Measurements from ENCODE around the gene KCNAB2.
A peak's percentile ranks its signal among the peaks of the same experiment; 100 is the strongest.

Gene KCNAB2

DNA sequence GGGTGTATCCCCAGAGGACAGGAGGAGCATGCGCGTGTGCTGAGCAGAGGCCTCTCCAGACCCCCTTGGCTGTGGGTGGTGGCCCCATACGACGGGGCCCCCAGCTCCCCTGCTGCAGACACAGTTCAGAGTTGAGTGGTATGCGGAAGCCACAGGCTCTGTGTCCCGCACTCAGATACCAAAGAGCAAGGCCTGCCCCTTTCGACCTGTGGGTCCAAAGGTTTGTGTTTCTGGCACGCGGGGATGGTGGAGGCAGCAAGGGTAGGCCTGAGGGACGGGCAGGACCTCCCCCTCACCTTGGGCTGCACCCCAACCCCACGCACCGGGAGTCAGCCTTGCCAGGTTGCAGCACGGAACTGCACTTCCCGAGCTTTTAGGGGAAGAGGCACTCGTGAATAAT is at the start of gene KCNAB2:
TSS of gene KCNAB2 (plus strand) at position 328 of the 400 bp plus-strand sequence. CDS start 5,649 bp downstream, outside the sequence.
- no peak for DNase-seq

GRCh38 chr1:5996641-5997270 is 48.9 kb upstream of the KCNAB2 start:
- no peak for DNase-seq

DNA sequence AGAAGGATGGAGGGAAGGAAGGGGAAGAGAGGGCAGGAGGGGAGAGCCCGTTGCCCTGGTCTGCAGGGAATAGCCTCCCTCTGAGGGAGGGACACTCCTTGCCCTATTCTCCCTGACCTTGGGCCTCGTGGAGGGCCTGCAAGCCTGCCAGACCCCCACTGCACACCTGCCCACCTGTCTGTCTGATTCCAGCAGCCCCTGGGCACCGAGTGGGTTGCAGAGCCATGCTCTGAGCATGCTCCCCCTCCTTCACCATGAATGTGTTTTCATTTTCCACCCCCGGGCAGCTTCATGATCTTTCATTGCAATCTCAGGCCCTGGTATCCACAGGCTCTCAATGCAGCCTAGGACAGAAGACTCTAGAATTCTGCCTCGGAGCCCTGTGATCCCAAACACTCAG is 48.4 kb upstream of the KCNAB2 start:
- DNase-seq, result no peak

DNA sequence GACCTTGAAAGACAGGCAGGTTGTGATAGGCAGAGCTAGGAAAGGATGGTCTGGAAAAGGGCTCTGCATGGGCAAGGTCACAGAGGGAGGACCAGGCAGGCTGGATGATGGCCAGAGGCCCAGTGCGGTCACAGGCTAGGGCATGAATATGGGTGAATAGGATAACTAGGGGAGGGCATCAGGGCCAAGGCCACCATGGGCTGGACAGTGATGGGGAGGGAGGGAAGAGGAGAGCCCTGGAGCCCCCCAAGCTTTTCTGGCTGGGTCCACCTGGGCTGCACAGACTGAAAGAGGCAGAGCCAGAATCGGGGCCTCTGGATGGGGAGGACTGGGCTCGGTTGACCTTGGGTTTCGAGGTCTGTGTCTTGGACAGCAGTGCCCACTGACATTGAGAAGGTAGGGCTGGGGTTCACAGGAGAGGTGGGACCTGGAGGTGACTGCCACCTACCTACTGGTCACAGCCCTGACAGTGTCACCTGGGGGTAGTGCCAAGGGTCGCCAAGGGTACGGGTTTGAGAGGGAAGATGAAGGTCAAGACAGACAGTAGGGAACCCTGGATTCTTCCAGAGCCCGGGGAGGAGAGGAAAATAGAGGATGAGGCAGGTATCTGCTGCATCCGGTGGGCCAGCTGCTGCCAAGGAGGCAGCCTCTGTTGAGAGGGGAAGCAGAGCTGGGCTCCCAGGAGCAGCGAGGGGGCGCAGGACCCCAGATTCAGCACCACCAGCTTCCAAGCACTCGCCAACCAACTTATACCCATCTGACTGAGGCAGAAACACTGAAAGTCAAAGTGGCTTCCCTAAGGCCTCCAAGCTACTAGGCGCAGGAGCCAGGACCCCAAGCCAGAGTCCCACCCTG is 47.4 kb upstream of the KCNAB2 start:
- no peak for DNase-seq

GRCh38 chr1:5998906-5999301 is 46.8 kb upstream of the KCNAB2 start:
- DNase-seq, result no peak

GRCh38 chr1:5999711-6000443 is 45.8 kb upstream of the KCNAB2 start:
- DNase-seq, result no peak

DNA sequence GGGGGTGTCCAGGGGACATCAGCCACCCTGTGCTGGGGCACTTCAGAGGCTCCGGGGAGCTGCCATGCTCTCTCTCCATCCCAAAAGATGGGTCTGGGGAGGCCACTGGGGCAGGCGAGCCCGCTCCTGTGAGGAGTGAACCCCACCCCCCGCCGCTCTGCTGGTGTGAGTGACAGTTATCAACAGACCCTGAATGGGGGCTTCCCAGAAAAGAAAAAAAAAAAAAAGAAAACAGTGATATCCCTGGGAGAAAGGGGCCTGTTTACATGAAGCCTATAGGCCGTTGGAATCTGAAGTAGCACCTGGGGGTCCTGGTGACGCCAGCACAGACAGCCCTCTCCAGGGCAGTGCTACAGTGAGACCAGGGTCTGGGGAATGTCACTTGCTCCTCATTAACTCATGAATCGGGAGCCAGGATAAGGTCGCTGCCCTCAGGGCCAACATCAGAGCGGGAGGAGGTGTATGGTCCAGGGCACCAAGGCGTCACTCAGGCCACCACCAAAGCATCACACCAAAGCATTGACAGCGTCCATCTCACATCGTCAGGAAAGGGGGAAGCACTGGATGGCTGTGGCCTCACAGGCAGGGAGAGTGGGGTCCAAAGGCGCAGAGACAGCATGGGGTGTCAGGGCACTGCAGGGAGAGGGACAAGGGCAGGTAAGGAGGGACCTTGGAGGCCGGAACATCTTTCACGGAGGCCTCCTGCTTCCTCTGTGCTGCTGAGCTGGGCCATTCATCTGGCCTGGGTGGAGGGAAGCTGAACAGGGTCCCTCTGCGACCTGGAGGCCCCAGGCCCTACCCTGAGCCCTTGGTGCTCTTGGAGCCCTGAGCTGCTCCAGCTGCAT is 45.0 kb upstream of the KCNAB2 start:
- no peak for DNase-seq

GRCh38 chr1:6001992-6002576 is 43.6 kb upstream of the KCNAB2 start:
- DNase-seq, result no peak

DNA sequence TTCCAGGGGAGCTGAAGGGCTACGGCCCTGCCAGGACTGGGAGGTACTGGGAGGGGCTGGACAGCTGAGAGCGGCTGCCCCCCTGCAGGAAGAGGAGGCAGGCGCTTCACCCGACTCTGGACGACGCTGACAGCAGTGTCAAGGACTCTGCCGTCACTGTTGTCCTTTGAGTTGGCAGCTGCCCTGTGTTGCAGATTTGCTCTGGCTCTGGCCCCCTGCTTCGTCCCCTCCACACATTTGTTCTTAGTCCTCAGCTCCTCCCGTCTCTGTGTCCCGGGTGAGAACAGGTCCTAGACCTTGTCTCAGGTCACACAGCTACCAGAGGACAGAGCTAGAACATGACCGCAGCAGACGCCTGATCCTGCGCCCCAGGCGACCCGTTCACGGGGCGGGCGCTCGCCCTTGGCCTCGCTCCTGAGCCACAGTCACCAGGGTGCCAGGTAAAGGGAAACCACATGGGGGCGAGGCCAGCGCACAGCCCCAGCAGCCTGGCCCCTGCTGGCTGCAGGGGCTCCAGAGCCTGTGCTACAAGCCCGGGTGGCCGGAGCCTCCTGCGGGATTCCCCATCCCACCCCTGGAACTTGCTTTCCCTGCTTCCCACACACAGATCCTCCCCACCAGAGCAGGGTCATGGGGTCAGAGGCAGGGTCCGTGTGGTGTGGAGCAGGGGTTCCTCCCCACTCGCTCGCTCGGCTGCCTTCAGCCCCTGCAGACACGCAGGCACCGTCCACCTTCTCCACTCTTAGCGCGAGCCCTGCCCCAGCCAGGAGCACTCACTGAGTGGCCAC is 42.8 kb upstream of the KCNAB2 start:
- DNase-seq, result peak; percentile 12

GRCh38 chr1:6003568-6004411 is 41.9 kb upstream of the KCNAB2 start:
- DNase-seq, result peak; percentile 43

DNA sequence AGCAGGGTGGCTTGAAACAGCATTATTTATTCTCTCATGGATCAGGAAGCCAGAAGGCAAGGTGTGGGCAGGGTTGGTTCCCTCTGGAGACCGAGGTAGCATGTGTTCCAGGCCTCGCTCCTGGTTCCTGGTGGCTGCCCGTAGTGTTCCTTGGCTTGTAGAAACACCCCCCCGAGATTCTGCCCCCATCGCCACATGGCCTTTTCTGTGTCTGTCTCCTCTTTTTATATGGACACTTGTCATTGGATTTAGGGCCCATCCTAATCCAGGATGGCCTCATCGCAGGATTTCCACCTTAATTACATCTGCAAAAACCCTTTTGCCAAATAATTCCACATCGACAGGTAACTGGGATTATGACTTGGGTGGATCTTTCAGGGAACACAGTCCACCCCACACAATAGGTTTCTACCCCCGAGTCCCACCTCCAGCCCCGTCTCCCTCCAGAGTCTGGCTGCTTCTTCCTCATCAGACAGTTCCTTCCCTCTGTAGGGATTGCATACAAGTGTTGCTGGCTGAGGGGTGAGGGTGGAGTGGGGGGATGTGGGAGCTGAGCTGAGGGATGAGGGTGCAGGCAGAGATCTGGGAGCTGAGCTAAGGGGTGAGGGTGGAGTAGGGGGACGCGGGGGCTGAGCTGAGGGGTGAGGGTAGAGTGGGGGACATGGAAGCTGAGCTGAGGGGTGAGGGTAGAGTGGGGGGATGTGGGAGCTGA is 41.1 kb upstream of the KCNAB2 start:
- DNase-seq, result no peak

DNA sequence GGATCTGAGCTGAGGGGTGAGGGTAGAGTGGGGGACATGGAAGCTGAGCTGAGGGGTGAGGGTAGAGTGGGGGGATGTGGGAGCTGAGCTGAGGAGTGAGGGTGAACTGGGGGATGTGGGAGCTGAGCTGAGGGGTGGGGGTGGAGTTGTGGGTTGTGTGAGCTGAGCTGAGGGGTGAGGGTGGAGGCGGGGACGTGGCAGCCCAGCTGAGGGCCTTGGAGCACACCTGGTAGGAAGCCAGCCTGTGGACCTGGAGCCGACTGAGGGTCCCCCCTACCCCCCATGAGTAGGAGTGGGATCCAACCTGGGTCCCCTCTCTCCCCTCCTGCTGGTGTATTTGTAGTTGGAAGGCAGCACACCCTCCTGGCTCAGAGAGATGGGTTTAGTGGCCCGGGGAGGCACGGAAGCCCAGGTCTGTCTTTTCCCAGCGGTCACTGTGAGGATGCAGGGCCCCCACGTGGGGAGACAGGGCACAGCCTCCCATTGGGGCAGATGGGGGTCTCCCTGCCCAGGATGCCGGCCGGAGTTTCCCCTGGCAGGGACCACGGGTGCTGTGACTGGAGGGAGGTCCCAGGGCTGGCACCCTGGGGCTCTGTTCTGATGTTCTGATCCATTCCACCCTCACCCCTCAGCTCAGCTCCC is 40.3 kb upstream of the KCNAB2 start:
- DNase-seq, result no peak

- no peak for DNase-seq
Measured at GRCh38 chr1:6006882-6007281, 38.8 kb upstream of the KCNAB2 start.

- DNase-seq, result no peak
Measured at GRCh38 chr1:6007318-6008083, 38.2 kb upstream of the KCNAB2 start.

DNA sequence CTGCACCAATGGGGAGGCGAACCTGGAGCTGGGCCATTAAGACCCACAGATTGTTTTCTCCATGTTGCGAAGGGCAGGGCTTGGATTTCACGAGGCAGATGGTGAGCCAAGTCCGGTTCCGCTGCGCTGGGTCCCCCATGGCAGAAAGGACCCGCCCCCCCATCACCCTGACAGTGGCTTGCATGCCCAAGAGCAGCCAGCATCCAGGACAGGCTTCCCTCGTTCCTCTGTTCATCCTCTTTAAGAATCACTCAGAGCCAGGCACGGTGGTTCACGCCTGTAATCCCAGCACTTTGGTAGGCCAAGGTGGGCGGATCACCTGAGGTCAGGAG is 37.6 kb upstream of the KCNAB2 start:
- DNase-seq, result no peak

GRCh38 chr1:6008696-6009095 is 37.0 kb upstream of the KCNAB2 start:
- no peak for DNase-seq

GRCh38 chr1:6009120-6010040 is 36.3 kb upstream of the KCNAB2 start:
- no peak for DNase-seq

- DNase-seq, result no peak
Measured at GRCh38 chr1:6010554-6010953, 35.1 kb upstream of the KCNAB2 start.
